HEK293 (cell line): ENCODE data around the gene COPZ1.

Source experiments
- HOXA7 ChIP-seq: sonication (generic); formaldehyde crosslinking; IDR thresholded peaks from 2 replicates; pipeline ENCODE4 v1.8.1; 2022; ENCODE audit warnings: missing genetic modification reagents, borderline replicate concordance
- KLF7 ChIP-seq: fragments of 450-650 bp; formaldehyde crosslinking; IDR thresholded peaks from 2 replicates; pipeline ENCODE4 v1.5.1; 2016; ENCODE audit warnings: missing biosample characterization, missing genetic modification characterization, borderline replicate concordance
- MZF1 ChIP-seq: fragments of 450-650 bp; formaldehyde crosslinking; IDR thresholded peaks from 2 replicates; pipeline ENCODE4 v1.5.1; 2017; ENCODE audit warnings: missing biosample characterization, missing genetic modification characterization, borderline replicate concordance
- OVOL3 ChIP-seq: fragments of 450-650 bp; formaldehyde crosslinking; IDR thresholded peaks from 2 replicates; pipeline ENCODE4 v1.5.1; 2016; ENCODE audit warnings: missing biosample characterization, missing genetic modification characterization
- PRDM1 ChIP-seq: fragments of 450-650 bp; formaldehyde crosslinking; IDR thresholded peaks from 2 replicates; pipeline ENCODE4; 2016; ENCODE audit warnings: missing biosample characterization, missing genetic modification characterization
- SALL2 ChIP-seq: fragments of 450-650 bp; formaldehyde crosslinking; IDR thresholded peaks from 2 replicates; pipeline ENCODE4 v1.5.0; 2017; ENCODE audit warnings: missing biosample characterization, mild to moderate bottlenecking, missing genetic modification characterization, borderline replicate concordance
- SCRT2 ChIP-seq: fragments of 450-650 bp; formaldehyde crosslinking; IDR thresholded peaks from 2 replicates; pipeline ENCODE4 v1.5.1; 2016; ENCODE audit warnings: missing biosample characterization, missing genetic modification characterization
- TCF7L2 ChIP-seq: IDR thresholded peaks from 2 replicates; pipeline ENCODE4 v1.6.1; 2011; ENCODE audit warnings: low read depth, mild to moderate bottlenecking, inconsistent platforms, low read length, moderate library complexity, borderline replicate concordance
- ZBTB10 ChIP-seq: fragments of 450-650 bp; formaldehyde crosslinking; IDR thresholded peaks from 2 replicates; pipeline ENCODE4 v1.5.1; 2016; ENCODE audit warnings: missing biosample characterization, missing genetic modification characterization
- ZBTB21 ChIP-seq: fragments of 450-650 bp; formaldehyde crosslinking; IDR thresholded peaks from 2 replicates; pipeline ENCODE4 v1.5.1; 2017; ENCODE audit warnings: missing biosample characterization, missing genetic modification characterization
- ZNF112 ChIP-seq: fragments of 450-650 bp; formaldehyde crosslinking; IDR thresholded peaks from 2 replicates; pipeline ENCODE4 v1.5.0; 2017; ENCODE audit warnings: missing biosample characterization, missing genetic modification characterization
- ZNF2 ChIP-seq: fragments of 450-650 bp; formaldehyde crosslinking; IDR thresholded peaks from 2 replicates; pipeline ENCODE4 v1.5.1; 2016; ENCODE audit warnings: missing biosample characterization, missing genetic modification characterization
- ZNF202 ChIP-seq: fragments of 450-650 bp; formaldehyde crosslinking; IDR thresholded peaks from 2 replicates; pipeline ENCODE4 v1.5.1; 2016; ENCODE audit warnings: missing biosample characterization, missing genetic modification characterization, borderline replicate concordance
- ZNF239 ChIP-seq: fragments of 450-650 bp; formaldehyde crosslinking; IDR thresholded peaks from 2 replicates; pipeline ENCODE4 v1.5.1; 2016; ENCODE audit warnings: missing biosample characterization, missing genetic modification characterization
- ZNF24 ChIP-seq: fragments of 450-650 bp; formaldehyde crosslinking; IDR thresholded peaks from 2 replicates; pipeline ENCODE4 v1.5.1; 2016; ENCODE audit warnings: missing biosample characterization, missing genetic modification characterization
- ZNF248 ChIP-seq: fragments of 450-650 bp; formaldehyde crosslinking; IDR thresholded peaks from 2 replicates; pipeline ENCODE4 v1.5.1; 2017; ENCODE audit warnings: missing biosample characterization, missing genetic modification characterization
- ZNF324 ChIP-seq: fragments of 450-650 bp; formaldehyde crosslinking; IDR thresholded peaks from 2 replicates; pipeline ENCODE4 v1.5.1; 2016; ENCODE audit warnings: missing biosample characterization, missing genetic modification characterization
- ZNF335 ChIP-seq: fragments of 450-650 bp; formaldehyde crosslinking; conservative IDR thresholded peaks from 2 replicates; pipeline ENCODE4 v1.5.1; 2016; ENCODE audit warnings: missing biosample characterization, missing genetic modification characterization
- ZNF37A ChIP-seq: fragments of 450-650 bp; IDR thresholded peaks from 2 replicates; pipeline ENCODE4 v1.5.1; 2018; ENCODE audit warnings: missing biosample characterization, missing genetic modification characterization
- ZNF48 ChIP-seq: fragments of 450-650 bp; formaldehyde crosslinking; IDR thresholded peaks from 2 replicates; pipeline ENCODE4 v1.5.1; 2016; ENCODE audit warnings: missing biosample characterization, missing genetic modification characterization
- ZNF558 ChIP-seq: fragments of 450-650 bp; formaldehyde crosslinking; IDR thresholded peaks from 2 replicates; pipeline ENCODE4 v1.5.1; 2016; ENCODE audit warnings: missing biosample characterization, missing genetic modification characterization
- ZNF580 ChIP-seq: fragments of 450-650 bp; formaldehyde crosslinking; IDR thresholded peaks from 2 replicates; pipeline ENCODE4 v1.5.1; 2016; ENCODE audit warnings: missing biosample characterization, missing genetic modification characterization
- ZNF585B ChIP-seq: fragments of 450-650 bp; formaldehyde crosslinking; IDR thresholded peaks from 2 replicates; pipeline ENCODE4 v1.5.1; 2016; ENCODE audit warnings: missing biosample characterization, missing genetic modification characterization
- ZNF610 ChIP-seq: fragments of 450-650 bp; formaldehyde crosslinking; IDR thresholded peaks from 2 replicates; pipeline ENCODE4 v1.5.1; 2016; ENCODE audit warnings: missing biosample characterization, missing genetic modification characterization, borderline replicate concordance
- ZNF645 ChIP-seq: fragments of 450-650 bp; formaldehyde crosslinking; IDR thresholded peaks from 2 replicates; pipeline ENCODE4; 2016; ENCODE audit warnings: missing biosample characterization, missing genetic modification characterization
- ZNF747 ChIP-seq: fragments of 450-650 bp; formaldehyde crosslinking; IDR thresholded peaks from 2 replicates; pipeline ENCODE4 v1.5.1; 2016; ENCODE audit warnings: missing biosample characterization, missing genetic modification characterization
- ZNF843 ChIP-seq: fragments of 450-650 bp; formaldehyde crosslinking; IDR thresholded peaks from 2 replicates; pipeline ENCODE4 v1.5.1; 2016; ENCODE audit warnings: missing biosample characterization, missing genetic modification characterization
- ZSCAN30 ChIP-seq: fragments of 450-650 bp; IDR thresholded peaks from 2 replicates; pipeline ENCODE4 v1.5.1; 2018; ENCODE audit warnings: missing biosample characterization, mild to moderate bottlenecking, missing genetic modification characterization, moderate library complexity
- TF ChIP-seq, protein P1 (sequence below): fragments of 450-650 bp; formaldehyde crosslinking; IDR thresholded peaks from 2 replicates; pipeline ENCODE4 v1.5.1; 2016; ENCODE audit warnings: missing biosample characterization, missing genetic modification characterization
- TF ChIP-seq, protein P2 (sequence below): fragments of 450-650 bp; formaldehyde crosslinking; conservative IDR thresholded peaks from 2 replicates; pipeline ENCODE4 v1.5.1; 2016; ENCODE audit warnings: low read depth, missing biosample characterization, missing genetic modification characterization

The COPZ1 gene

GRCh38 chr12:54280468-54281260 lies 44.3 kb upstream of the COPZ1 start, which contains the start of gene HNRNPA1 (continued):
- no peak for TF ChIP-seq SALL2 (tag by site-specific recombination)
- TF ChIP-seq ZNF37A (tag by site-specific recombination) = no peak
- peak; percentile 87 for TF ChIP-seq ZNF580 (tag by site-specific recombination)
- peak; percentile 93 for TF ChIP-seq ZBTB21 (tag by site-specific recombination)
- no peak for TF ChIP-seq SCRT2 (tag by site-specific recombination)
- no peak for TF ChIP-seq ZNF335 (tag by site-specific recombination)
- TF ChIP-seq ZNF239 (tag by site-specific recombination) = no peak
- no peak for TF ChIP-seq ZNF248 (tag by site-specific recombination)
- TF ChIP-seq, protein P1, sequence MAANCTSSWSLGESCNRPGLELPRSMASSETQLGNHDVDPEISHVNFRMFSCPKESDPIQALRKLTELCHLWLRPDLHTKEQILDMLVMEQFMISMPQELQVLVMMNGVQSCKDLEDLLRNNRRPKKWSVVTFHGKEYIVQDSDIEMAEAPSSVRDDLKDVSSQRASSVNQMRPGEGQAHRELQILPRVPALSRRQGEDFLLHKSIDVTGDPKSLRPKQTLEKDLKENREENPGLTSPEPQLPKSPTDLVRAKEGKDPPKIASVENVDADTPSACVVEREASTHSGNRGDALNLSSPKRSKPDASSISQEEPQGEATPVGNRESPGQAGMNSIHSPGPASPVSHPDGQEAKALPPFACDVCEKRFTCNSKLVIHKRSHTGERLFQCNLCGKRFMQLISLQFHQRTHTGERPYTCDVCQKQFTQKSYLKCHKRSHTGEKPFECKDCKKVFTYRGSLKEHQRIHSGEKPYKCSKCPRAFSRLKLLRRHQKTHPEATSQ (tag by site-specific recombination) = peak; percentile 91
- peak; percentile 86 for TF ChIP-seq ZSCAN30
- TF ChIP-seq ZNF558 (tag by site-specific recombination) = peak; percentile 51; the same call in 1 of the 2 replicates
- peak; percentile 62 for TF ChIP-seq PRDM1 (tag by site-specific recombination)
- TF ChIP-seq OVOL3 = no peak
- no peak for TF ChIP-seq ZNF112
- TF ChIP-seq, protein P2, sequence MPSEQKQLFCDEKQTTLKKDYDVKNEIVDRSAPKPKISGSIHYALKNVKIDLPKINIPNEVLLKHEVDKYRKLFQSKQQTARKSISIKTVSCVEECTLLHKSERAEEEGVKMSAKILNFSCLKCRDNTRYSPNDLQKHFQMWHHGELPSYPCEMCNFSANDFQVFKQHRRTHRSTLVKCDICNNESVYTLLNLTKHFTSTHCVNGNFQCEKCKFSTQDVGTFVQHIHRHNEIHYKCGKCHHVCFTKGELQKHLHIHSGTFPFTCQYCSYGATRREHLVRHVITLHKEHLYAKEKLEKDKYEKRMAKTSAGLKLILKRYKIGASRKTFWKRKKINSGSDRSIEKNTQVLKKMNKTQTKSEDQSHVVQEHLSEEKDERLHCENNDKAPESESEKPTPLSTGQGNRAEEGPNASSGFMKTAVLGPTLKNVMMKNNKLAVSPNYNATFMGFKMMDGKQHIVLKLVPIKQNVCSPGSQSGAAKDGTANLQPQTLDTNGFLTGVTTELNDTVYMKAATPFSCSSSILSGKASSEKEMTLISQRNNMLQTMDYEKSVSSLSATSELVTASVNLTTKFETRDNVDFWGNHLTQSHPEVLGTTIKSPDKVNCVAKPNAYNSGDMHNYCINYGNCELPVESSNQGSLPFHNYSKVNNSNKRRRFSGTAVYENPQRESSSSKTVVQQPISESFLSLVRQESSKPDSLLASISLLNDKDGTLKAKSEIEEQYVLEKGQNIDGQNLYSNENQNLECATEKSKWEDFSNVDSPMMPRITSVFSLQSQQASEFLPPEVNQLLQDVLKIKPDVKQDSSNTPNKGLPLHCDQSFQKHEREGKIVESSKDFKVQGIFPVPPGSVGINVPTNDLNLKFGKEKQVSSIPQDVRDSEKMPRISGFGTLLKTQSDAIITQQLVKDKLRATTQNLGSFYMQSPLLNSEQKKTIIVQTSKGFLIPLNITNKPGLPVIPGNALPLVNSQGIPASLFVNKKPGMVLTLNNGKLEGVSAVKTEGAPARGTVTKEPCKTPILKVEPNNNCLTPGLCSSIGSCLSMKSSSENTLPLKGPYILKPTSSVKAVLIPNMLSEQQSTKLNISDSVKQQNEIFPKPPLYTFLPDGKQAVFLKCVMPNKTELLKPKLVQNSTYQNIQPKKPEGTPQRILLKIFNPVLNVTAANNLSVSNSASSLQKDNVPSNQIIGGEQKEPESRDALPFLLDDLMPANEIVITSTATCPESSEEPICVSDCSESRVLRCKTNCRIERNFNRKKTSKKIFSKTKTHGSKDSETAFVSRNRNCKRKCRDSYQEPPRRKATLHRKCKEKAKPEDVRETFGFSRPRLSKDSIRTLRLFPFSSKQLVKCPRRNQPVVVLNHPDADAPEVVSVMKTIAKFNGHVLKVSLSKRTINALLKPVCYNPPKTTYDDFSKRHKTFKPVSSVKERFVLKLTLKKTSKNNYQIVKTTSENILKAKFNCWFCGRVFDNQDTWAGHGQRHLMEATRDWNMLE = no peak; the same call in 1 of the 2 replicates
- no peak for TF ChIP-seq ZNF645 (tag by site-specific recombination)
- peak; percentile 76; the same call in 1 of the 2 replicates for TF ChIP-seq KLF7 (tag by site-specific recombination)
- no peak for TF ChIP-seq ZNF610 (tag by site-specific recombination)
- no peak for TF ChIP-seq ZNF48
- TF ChIP-seq TCF7L2 = no peak
- TF ChIP-seq ZNF202 (tag by site-specific recombination) = no peak
- peak; percentile 63; the same call in 1 of the 2 replicates for TF ChIP-seq ZNF843 (tag by site-specific recombination)
- no peak for TF ChIP-seq ZBTB10
- peak; percentile 67; the same call in 1 of the 2 replicates for TF ChIP-seq ZNF324
- TF ChIP-seq ZNF2 (tag by site-specific recombination) = peak; percentile 93
- TF ChIP-seq ZNF24 (tag by site-specific recombination) = 0 out of 2 replicates have a peak, but pooled peaks have one; percentile 58
- no peak for TF ChIP-seq ZNF747 (tag by site-specific recombination)
- no peak for TF ChIP-seq ZNF585B (tag by site-specific recombination)
- TF ChIP-seq MZF1 (tag by site-specific recombination) = peak; percentile 23; the same call in 1 of the 2 replicates
- no peak for TF ChIP-seq HOXA7 (CRISPR knock-in tag)
